Vagina (tissue), 2 donors: ENCODE results near the gene LRP3.
"Not testable (repeated sequence)": the region's sequence is repeated elsewhere in the genome, so short reads cannot be mapped to it uniquely, and the experiment has no call there.

Source experiments
- POLR2A ChIP-seq, 2 donors: fragments of 450-650 bp; IDR thresholded peaks; one replicate each; pipeline ENCODE4 v1.6.1; 2017; ENCODE audit warnings: antibody characterized with exemption in 2 of 2, mild to moderate bottlenecking in 2 of 2, moderate library complexity in 2 of 2
- POLR2AphosphoS5 ChIP-seq, 2 donors: sonication (generic); formaldehyde crosslinking; IDR thresholded peaks; one replicate each; pipeline ENCODE4 v1.9.0; 2017; ENCODE audit warnings: antibody characterized with exemption in 2 of 2, mild to moderate bottlenecking in 2 of 2, low read depth in 1 of 2; ENCODE audit not compliant: insufficient read depth in 1 of 2
- TF ChIP-seq, protein P1 (sequence below), 3 experiments: fragments of 450-650 bp in 2 of 3; fragments of 200-600 bp in 1 of 3; sonication (generic) in 1 of 3; IDR thresholded peaks; one replicate each; pipeline ENCODE4 v1.5.1; 2017 to 2019; ENCODE audit warnings: antibody characterized with exemption in 3 of 3, mild to moderate bottlenecking in 2 of 3, moderate library complexity in 2 of 3

DNA sequence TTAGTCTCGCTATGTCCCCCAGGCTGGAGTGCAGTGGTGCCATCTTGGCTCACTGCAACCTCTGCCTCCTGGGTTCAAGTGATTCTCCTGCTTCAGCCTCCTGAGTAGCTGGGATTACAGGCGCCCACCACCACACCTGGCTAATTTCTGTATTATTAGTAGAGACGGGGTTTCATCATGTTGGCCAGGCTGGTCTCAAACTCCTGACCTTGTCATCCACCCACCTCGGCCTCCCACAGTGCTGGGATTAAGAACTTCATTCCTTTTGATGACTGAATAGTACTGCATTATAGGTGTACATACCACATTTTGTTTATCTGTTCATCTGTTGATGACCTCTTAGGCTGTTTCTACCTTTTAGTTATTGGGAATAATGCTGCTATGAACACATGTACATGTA, 41.5 kb upstream of the LRP3 start:
- TF ChIP-seq, protein P1, sequence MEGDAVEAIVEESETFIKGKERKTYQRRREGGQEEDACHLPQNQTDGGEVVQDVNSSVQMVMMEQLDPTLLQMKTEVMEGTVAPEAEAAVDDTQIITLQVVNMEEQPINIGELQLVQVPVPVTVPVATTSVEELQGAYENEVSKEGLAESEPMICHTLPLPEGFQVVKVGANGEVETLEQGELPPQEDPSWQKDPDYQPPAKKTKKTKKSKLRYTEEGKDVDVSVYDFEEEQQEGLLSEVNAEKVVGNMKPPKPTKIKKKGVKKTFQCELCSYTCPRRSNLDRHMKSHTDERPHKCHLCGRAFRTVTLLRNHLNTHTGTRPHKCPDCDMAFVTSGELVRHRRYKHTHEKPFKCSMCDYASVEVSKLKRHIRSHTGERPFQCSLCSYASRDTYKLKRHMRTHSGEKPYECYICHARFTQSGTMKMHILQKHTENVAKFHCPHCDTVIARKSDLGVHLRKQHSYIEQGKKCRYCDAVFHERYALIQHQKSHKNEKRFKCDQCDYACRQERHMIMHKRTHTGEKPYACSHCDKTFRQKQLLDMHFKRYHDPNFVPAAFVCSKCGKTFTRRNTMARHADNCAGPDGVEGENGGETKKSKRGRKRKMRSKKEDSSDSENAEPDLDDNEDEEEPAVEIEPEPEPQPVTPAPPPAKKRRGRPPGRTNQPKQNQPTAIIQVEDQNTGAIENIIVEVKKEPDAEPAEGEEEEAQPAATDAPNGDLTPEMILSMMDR (IDR thresholded peaks at IDR 0.05), result not testable (repeated sequence)
- TF ChIP-seq POLR2A (IDR thresholded peaks at IDR 0.05); POLR2AphosphoS5 (IDR thresholded peaks at IDR 0.05; ENCODE audit: insufficient read depth in 1 of 2, low read depth in 1 of 2): not testable (repeated sequence)
